Measurements from ENCODE around the gene PLA2G4E.

- TF ChIP-seq CTCF (conservative IDR thresholded peaks at IDR 0.05; ENCODE audit: low read depth in 2 of 2) = no peak
- no peak for TF ChIP-seq EZH2 (IDR thresholded peaks at IDR 0.05; ENCODE audit: low read depth, unreplicated experiment)
- no peak for TF ChIP-seq REST (IDR thresholded peaks at IDR 0.05; ENCODE audit: unreplicated experiment)
Observed at GRCh38 chr15:41974041-41974440, 46.8 kb downstream of the PLA2G4E start.
